Esophagus squamous epithelium (tissue), 5 donors: Measurements from ENCODE around the gene SCYL3. TPM values are rescaled to one million over a fixed set of nuclear protein-coding genes. Genes with fewer than 3 reads are reported as not detected.

ENCODE experiments used
- DNase-seq: peaks from one replicate; lab custom pipeline; 2025; lab: John Stamatoyannopoulos, UW
- H3K27ac ChIP-seq, 4 donors: fragments of 200-600 bp; sonication (generic); one replicate each; pipeline ENCODE4 v1.5.1; 2016 to 2019; ENCODE audit warnings: mild to moderate bottlenecking in 1 of 4
- H3K27me3 ChIP-seq, 4 donors: fragments of 200-600 bp; sonication (generic); 1 replicate in 3 of 4; 2 replicates in 1 of 4; pipeline versions ENCODE4 v1.5.1 to v1.6.0; 2017 to 2021; ENCODE audit warnings: antibody characterized with exemption in 1 of 4
- H3K36me3 ChIP-seq, 3 donors: fragments of 200-600 bp; sonication (generic); one replicate each; pipeline ENCODE4 v1.5.1; 2016 to 2019
- H3K4me1 ChIP-seq, 3 donors: fragments of 200-600 bp; sonication (generic); one replicate each; pipeline ENCODE4 v1.5.1; 2017 to 2019
- H3K4me3 ChIP-seq, 4 donors: fragments of 200-600 bp; sonication (generic); 1 replicate in 3 of 4; 2 replicates in 1 of 4; pipeline ENCODE4 v1.5.1; 2016 to 2019; ENCODE audit warnings: mild to moderate bottlenecking in 2 of 4, moderate library complexity in 1 of 4
- H3K9me3 ChIP-seq, 3 donors: fragments of 200-600 bp; sonication (generic); one replicate each; pipeline ENCODE4 v1.5.1; 2016 to 2019
- CTCF ChIP-seq, 6 experiments: fragments of 450-650 bp in 4 of 6; fragments of 200-600 bp in 2 of 6; sonication (generic) in 2 of 6; IDR thresholded peaks; one replicate each; pipeline ENCODE4 v1.5.1; 2016 to 2019; ENCODE audit warnings: antibody characterized with exemption in 6 of 6, mild to moderate bottlenecking in 4 of 6, moderate library complexity in 4 of 6
- POLR2A ChIP-seq, 4 donors: fragments of 450-650 bp; IDR thresholded peaks; one replicate each; pipeline ENCODE4 v1.6.1; 2017; ENCODE audit warnings: antibody characterized with exemption in 4 of 4, mild to moderate bottlenecking in 4 of 4, moderate library complexity in 3 of 4
- WGBS, 2 donors: methylation state at CpG; one replicate each; pipeline ENCODE4 v1.1.5; 2018; 5-methylcytosine and 5-hydroxymethylcytosine counted together
- intact Hi-C: fragments of 100-400 bp; cut with DNase I; formaldehyde crosslinking; loops from one replicate; pipeline ENCODE4 v1.15.0; 2022
- total RNA-seq, 4 donors: library from RNA; depleted of rRNA; stranded (reverse); fragments of >200 nt; gene quantifications; one replicate each; pipeline ENCODE4 v1.1.0, GENCODE V29; 2016
- donor health status: DM: yes; HTN: yes; CAD: no.

Gene SCYL3
- total RNA-seq, 4 donors from 2014 or later, result 4.8 to 10.1 (median 9.2) TPM

DNA sequence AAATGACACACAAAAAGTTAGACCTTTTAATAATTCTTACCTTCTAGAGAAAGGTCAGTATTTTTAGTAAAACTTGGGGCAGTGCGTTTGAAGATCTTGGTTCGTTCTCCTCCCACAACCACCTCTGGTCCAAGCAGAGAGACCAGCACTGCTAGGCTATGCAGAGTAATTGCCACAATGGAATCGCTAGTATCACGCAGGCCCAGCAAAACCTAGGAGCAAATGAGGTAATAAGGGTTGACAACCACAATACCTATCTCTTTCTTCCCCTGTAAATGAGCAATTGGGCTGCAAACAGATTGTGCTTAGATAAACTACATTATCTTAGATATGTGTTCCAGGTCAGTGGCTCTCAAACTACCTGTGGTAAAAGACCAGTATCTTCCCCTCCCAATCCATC, 34.7 kb downstream of the SCYL3 start:
- TF ChIP-seq POLR2A (IDR thresholded peaks at IDR 0.05), result no peak
- no peak for TF ChIP-seq CTCF (IDR thresholded peaks at IDR 0.05)
- H3K4me1 ChIP-seq, result no peaks in the 10 kb centered on the region
- H3K27ac ChIP-seq, result no peak overlapping the region
- no peaks in the 10 kb centered on the region for H3K27me3 ChIP-seq
- H3K4me3 ChIP-seq, result no peak overlapping the region
- peaks cover 0 to 98% (median 19%) of the 10 kb centered on the region in 3 donors for H3K36me3 ChIP-seq
- intact Hi-C loops, result no loop called here
- WGBS, 2 donors, result 91 to 95% methylated on average over 4 of the region's 4 CpGs
- H3K9me3 ChIP-seq, result no peaks in the 10 kb centered on the region
- no peak for DNase-seq

GRCh38 chr1:169858467-169858866, 35.2 kb downstream of the SCYL3 start:
- no peak overlapping the region for H3K4me3 ChIP-seq
- no peaks in the 10 kb centered on the region for H3K4me1 ChIP-seq
- H3K27me3 ChIP-seq, result no peaks in the 10 kb centered on the region
- peaks cover 0 to 98% (median 19%) of the 10 kb centered on the region in 3 donors for H3K36me3 ChIP-seq
- TF ChIP-seq CTCF (IDR thresholded peaks at IDR 0.05) (no peak), POLR2A (IDR thresholded peaks at IDR 0.05) (no peak)
- no peak overlapping the region for H3K27ac ChIP-seq
- DNase-seq, result no peak
- H3K9me3 ChIP-seq, result no peaks in the 10 kb centered on the region
- intact Hi-C loops, result no loop called here
- WGBS, 2 donors, result 94 to 97% methylated on average over 3 of the region's 3 CpGs

DNA sequence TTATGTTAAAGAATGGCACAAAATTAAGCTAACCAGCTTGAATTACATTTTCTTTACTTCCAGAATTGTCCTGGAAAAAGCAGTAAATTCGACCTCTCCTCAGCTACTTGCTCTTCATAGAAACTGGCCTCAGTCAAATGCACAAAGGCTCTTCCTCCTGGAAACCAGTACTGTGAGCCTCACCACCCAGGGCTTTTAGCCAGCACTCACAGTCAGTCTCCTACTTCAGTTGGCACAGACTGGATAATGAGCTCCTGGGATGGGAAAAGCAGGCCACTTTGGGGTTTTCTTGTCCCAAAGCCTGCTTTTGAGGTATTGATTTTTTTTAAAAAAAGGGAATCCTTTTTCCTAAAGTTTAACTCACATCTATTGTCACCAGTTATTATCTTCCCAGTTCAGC, 40.4 kb downstream of the SCYL3 start:
- Histone ChIP-seq H3K27ac (no peak overlapping the region), H3K9me3 (no peaks in the 10 kb centered on the region), H3K36me3 (peaks cover 0 to 95% (median 4%) of the 10 kb centered on the region in 3 donors), H3K27me3 (no peaks in the 10 kb centered on the region), H3K4me3 (no peak overlapping the region), H3K4me1 (no peaks in the 10 kb centered on the region)
- TF ChIP-seq POLR2A (IDR thresholded peaks at IDR 0.05), result no peak
- no peak for TF ChIP-seq CTCF (IDR thresholded peaks at IDR 0.05)
- 75 to 83% methylated on average over 1 of the region's 1 CpG for WGBS, 2 donors
- DNase-seq, result no peak
- intact Hi-C loops, result no loop called here

- intact Hi-C loops, result no loop called here
- no peaks in the 10 kb centered on the region for H3K9me3 ChIP-seq
- TF ChIP-seq CTCF (IDR thresholded peaks at IDR 0.05), result no peak
- TF ChIP-seq POLR2A (IDR thresholded peaks at IDR 0.05), result no peak
- H3K4me1 ChIP-seq, result no peaks in the 10 kb centered on the region
- no peak overlapping the region for H3K4me3 ChIP-seq
- 65 to 74% methylated on average over 5 of the region's 5 CpGs for WGBS, 2 donors
- peaks cover 4 to 97% (median 5%) of the 10 kb centered on the region in 3 donors for H3K36me3 ChIP-seq
- H3K27me3 ChIP-seq, result no peaks in the 10 kb centered on the region
- H3K27ac ChIP-seq, result no peak overlapping the region
- no peak for DNase-seq
Observed at GRCh38 chr1:169849346-169850022, 44.2 kb downstream of the SCYL3 start.

GRCh38 chr1:169848456-169848855, 45.2 kb downstream of the SCYL3 start:
- no peak overlapping the region for H3K4me3 ChIP-seq
- DNase-seq, result no peak
- intact Hi-C loops, result no loop called here
- H3K4me1 ChIP-seq, result no peaks in the 10 kb centered on the region
- no peak overlapping the region for H3K27ac ChIP-seq
- no peak for TF ChIP-seq POLR2A (IDR thresholded peaks at IDR 0.05)
- no peak for TF ChIP-seq CTCF (IDR thresholded peaks at IDR 0.05)
- H3K9me3 ChIP-seq, result no peaks in the 10 kb centered on the region
- WGBS, 2 donors, result 86 to 87% methylated on average over 2 of the region's 2 CpGs
- H3K36me3 ChIP-seq, result peaks cover 4 to 97% (median 5%) of the 10 kb centered on the region in 3 donors
- no peaks in the 10 kb centered on the region for H3K27me3 ChIP-seq
